HG03066 (cell line): ENCODE data around the gene EIF2A.
"Not testable (repeated sequence)": the region's sequence is repeated elsewhere in the genome, so short reads cannot be mapped to it uniquely, and the experiment has no call there.

Experiments used
- ATAC-seq: cut with Tn5 transposase; IDR thresholded peaks from one replicate; pipeline ENCODE4 v1.9.1; 2021; ENCODE audit warnings: low read depth; ENCODE audit not compliant: unreplicated experiment

The EIF2A gene

GRCh38 chr3:150600647-150601530 lies 54.3 kb downstream of the EIF2A start:
- ATAC-seq: not testable (repeated sequence)

- peak; percentile 12 for ATAC-seq
Measured at GRCh38 chr3:150602426-150603152, 56.0 kb downstream of the EIF2A start.

GRCh38 chr3:150603153-150603979 lies 56.8 kb downstream of the EIF2A start, which contains the start of gene SELENOT:
SELENOT (plus strand) TSS chr3:150603321; CDS start chr3:150603363, 42 bp downstream.
- ATAC-seq: peak; percentile 59

GRCh38 chr3:150603980-150604319 lies 57.4 kb downstream of the EIF2A start:
- no peak for ATAC-seq

- no peak for ATAC-seq
Measured at GRCh38 chr3:150605998-150606641, 59.5 kb downstream of the EIF2A start.

GRCh38 chr3:150607267-150608065 lies 60.9 kb downstream of the EIF2A start:
- no peak for ATAC-seq

- no peak for ATAC-seq
Measured at GRCh38 chr3:150609988-150610387, 63.4 kb downstream of the EIF2A start.

GRCh38 chr3:150610785-150611184 lies 64.2 kb downstream of the EIF2A start:
- no peak for ATAC-seq

GRCh38 chr3:150611666-150612065 lies 65.1 kb downstream of the EIF2A start:
- ATAC-seq: no peak

- ATAC-seq: no peak
Measured at GRCh38 chr3:150612494-150612893, 65.9 kb downstream of the EIF2A start.

- ATAC-seq: no peak
Measured at GRCh38 chr3:150613034-150613433, 66.4 kb downstream of the EIF2A start.

GRCh38 chr3:150613709-150614480 lies 67.3 kb downstream of the EIF2A start:
- ATAC-seq: no peak

GRCh38 chr3:150620002-150620689 lies 73.6 kb downstream of the EIF2A start:
- ATAC-seq: no peak

GRCh38 chr3:150622955-150623354 lies 76.4 kb downstream of the EIF2A start:
- ATAC-seq: not testable (repeated sequence)

- ATAC-seq: no peak
Measured at GRCh38 chr3:150623945-150624344, 77.4 kb downstream of the EIF2A start.

GRCh38 chr3:150626148-150626930 lies 79.8 kb downstream of the EIF2A start:
- ATAC-seq: no peak

GRCh38 chr3:150627557-150627956 lies 81.0 kb downstream of the EIF2A start:
- ATAC-seq: no peak
